ENCODE results near the gene TMEM200A.

TMEM200A gene

DNA sequence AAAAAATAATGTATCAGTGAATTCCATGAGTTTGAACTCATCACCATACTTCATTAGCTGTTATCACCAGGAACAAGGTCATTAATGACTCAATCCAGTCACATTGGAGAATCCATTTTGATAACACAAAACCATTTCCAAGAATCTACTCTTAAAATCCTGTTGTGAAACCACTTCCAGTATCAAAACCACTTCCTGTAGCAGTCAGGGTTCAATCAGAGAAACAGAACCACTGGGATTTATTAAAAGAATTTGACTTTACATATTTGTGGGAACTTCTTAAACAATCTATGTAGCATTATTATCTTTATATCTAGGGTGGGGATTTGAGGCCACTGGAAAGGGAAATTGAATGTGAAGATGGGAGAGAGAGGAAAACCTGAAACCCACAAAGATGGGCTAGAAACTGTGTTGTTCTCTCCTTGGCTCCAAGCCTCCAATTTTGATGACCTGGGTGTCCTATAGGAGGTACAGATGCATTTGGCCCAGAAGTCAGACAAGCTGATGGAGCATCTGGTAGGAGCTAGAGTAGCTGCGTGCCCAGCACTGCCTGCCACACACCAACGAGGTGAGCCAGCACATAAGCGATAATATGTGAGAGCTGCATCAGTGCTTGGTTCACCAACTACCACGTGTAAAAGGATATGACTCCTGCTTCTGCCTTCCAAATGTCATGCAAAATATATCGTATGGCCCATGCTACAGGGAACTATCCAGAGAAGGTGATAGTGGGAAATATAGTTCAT is 117.0 kb downstream of the TMEM200A start:
- in situ Hi-C loops (cut with MboI; ENCODE audit: low sequenced_read_pairs): no loop called here

DNA sequence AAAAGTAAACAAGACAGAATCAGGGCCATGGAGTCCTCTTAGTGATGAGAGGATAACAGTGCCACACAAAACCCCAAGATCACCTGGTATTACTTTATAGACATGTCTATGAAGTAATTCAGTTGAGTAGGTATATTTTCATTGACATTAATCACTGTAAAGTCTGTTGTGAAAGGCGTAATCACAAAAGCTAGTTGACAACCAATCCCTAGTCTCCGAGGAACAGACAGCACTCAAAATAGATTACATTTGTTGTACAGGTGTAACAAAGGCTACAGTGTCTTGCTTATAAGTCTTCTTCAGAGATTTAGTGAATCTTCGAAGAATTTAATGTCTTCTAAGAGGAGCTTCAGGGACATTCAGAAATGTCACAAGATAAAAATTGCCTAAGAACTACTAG is 120.1 kb downstream of the TMEM200A start:
- in situ Hi-C loops (cut with MboI; ENCODE audit: low sequenced_read_pairs): no loop called here

DNA sequence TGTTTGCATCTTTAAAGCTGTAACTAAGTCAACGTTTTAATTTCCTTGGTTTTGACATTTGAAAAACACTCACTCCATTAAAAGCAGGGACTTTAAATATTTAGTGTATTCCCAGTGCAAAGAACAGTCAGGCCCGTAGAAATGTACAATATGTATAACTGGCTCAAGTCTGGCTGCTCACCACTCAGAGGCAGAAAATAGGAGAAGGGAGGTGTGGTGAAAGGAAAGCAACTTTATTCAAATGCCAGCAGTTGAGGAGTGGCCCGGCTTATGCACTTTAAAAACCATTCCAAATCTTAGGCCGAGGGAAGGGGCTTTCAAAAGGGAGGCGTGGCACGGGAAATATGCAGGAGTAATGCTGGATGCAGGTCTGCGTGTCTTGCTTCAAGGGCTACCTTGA is 120.6 kb downstream of the TMEM200A start:
- in situ Hi-C loops (cut with MboI; ENCODE audit: low sequenced_read_pairs): no loop called here

DNA sequence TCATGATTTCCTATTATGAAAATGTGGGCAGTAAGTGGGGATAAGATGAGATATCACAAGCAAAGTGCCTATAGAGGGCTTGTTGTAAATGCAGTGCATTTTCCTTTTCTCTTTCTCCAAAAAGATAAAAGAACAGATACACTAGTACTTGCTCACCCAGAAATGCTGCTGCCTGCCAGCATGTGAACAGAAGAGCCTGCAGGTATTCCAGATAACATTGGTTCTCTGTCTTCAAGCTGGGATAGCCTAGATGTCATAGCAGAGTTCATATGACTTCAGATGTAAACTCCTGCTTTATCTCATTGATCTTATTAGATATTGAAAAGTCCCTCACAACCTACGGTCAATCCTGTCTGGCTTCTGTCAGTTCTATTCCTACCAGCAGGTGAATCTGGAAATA is 123.7 kb downstream of the TMEM200A start:
- in situ Hi-C loops (cut with MboI; ENCODE audit: low sequenced_read_pairs): no loop called here

Measured in HL-60/S4 (cell line).